ENCODE measurements around the gene PP2D1.
A peak's percentile ranks its signal among the peaks of the same experiment; 100 is the strongest.

PP2D1 gene, protein sequence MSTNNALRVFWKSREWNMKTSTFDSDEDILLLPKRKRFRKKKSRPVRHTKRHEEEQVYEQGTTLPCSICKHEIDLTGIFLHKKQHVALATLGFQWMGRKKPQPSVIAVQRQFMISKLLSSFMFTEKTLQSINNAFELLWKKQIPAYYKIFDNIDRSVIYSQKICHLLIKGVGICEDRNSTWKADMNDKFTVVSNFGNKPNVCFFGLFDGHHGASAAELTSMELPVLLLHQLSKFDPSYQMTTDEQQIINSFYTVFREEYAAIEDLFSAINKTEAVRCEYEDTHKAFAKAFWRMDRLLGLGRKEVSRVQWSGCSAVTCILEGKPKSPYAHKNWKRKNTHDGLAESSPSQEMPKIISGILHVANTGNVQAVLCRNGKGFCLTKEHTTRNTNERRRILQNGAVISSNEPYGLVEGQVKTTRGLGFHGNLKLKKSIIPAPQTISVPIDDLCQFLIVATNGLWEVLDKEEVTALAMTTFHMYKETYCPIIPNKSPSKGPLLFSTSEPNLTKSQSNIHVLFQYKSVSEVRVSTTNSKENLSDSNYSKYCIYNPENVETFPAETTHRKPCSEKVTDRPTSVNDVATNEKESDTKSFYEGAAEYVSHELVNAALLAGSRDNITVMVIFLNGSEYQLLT

DNA sequence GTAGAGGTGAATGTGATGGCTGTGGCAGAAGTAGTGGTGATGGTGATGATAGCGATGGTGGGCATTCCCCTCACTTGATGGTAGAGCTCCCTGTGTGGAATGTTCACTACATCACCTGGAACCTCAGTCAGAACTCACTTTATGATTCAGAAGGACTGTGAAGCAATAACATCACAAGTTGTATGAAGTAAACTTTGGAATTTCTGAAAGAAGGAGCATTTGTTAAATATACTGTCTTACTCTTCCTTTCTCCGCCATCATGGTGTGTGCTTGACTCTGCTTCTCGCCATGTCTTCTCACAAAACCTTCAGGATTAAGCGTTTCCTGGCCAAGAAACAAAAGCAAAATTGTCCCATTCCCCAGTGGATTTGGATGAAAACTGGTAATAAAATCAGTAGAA, at the start of gene PP2D1:
TSS of gene PP2D1 (minus strand) at position 101 of the 400 bp plus-strand sequence. CDS start 192 bp downstream, outside the sequence.
- CTCF ChIA-PET: no interaction called here
- no peak for DNase-seq
- H3K27me3 Mint-ChIP-seq: no peaks in the 10 kb centered on the region
- no peaks in the 10 kb centered on the region for H3K9me3 Mint-ChIP-seq
- H3K4me1 Mint-ChIP-seq: no peaks in the 10 kb centered on the region
- H3K27ac Mint-ChIP-seq: no peak within 1 kb of the TSS
- no peaks in the 10 kb centered on the region for H3K36me3 Mint-ChIP-seq
- H3K4me3 Mint-ChIP-seq: no peak within 1 kb of the TSS

DNA sequence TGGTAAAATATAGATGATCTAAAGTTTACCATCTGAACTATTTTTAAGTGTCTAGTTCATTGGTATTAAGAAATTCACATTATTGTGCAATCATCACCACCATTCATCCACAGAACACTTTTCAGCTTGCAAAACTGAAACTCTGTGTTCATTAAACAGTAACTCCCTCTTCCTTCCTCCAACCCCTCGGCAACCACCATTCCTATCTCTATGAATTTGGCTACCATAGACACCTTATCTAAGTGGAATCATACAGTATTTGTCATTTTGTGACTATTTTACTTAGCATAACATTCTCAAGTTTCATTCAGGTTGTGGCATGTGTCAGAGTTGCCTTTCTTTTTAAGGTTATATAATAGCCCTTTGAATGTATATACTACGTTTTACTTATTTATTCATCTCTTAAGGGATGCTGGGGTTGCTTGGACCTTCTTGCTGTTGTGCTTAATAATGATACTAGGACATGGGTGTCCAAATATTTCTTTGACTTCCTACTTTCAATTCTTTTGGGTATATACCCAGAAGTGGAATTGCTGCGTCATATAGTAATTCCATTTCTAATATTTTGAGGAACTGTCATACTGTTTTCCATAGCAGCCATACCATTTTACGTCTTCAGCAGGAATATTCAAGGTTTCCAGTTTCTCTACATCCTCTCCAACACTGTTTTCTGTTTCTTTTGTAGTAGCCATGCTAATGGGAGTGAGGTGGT, 49.1 kb upstream of the PP2D1 start:
- H3K27ac Mint-ChIP-seq: peak overlapping the region; percentile 11
- no peak overlapping the region for H3K4me3 Mint-ChIP-seq
- CTCF ChIA-PET: no interaction called here
- H3K27me3 Mint-ChIP-seq: no peaks in the 10 kb centered on the region
- H3K9me3 Mint-ChIP-seq: peaks cover 4% of the 10 kb centered on the region
- no peak for DNase-seq
- peaks cover 46% of the 10 kb centered on the region for H3K4me1 Mint-ChIP-seq
- H3K36me3 Mint-ChIP-seq: peaks cover 32% of the 10 kb centered on the region

DNA sequence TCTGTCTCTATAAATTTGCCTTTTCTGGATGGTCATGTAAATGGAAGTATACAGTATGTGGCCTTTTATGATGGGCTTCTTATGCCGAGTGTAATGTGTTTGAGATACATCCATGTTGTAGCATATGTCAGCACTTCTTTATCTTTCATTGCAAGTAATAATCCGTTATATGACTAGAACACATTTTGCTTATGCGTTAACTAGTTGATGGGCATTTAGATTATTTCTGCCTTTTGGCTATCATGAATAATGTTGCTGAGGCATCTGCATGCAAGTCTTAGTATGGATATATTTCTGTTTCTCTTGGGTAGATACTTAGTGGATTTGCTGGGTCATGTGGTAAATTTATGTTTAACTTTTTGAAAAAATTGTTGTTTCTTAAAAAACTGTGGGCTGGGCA, 47.9 kb upstream of the PP2D1 start:
- H3K36me3 Mint-ChIP-seq: peaks cover 26% of the 10 kb centered on the region
- no peak overlapping the region for H3K27ac Mint-ChIP-seq

DNA sequence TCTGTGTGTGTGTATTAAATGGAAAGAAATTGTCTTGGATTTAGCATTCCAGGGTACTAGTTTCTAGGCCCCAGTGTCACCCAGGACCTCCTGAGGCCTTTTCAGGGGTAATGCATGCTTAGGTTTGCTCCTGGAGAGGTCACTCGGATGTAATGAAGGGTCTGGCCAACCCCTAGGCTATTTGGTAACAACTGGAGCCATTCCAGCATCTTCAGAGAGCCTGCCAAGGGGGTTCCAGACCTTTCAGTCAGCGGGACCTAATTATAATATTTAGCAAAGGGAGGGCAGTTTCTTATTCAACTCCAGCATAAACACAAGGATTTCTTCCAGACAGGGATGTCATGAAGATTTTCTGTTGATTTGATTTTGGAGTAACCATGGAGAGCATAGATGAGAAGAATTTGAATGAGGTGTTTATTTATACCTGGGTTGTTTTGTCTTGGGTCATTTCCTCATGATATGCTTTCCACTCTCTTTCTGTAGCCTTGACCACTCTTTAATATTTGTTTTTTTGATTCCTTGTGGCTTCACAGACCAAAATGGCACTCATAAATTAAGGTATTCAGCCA, 45.6 kb upstream of the PP2D1 start:
- Mint-ChIP-seq H3K4me3 (no peak overlapping the region), H3K36me3 (peaks cover 19% of the 10 kb centered on the region), H3K4me1 (peaks cover 37% of the 10 kb centered on the region), H3K9me3 (peaks cover 4% of the 10 kb centered on the region), H3K27ac (no peak overlapping the region), H3K27me3 (no peaks in the 10 kb centered on the region)
- no peak for DNase-seq
- CTCF ChIA-PET: interaction anchor here (0.7 to 1.1 kb wide), 3 partner anchors 11 to 72 kb away, joined by 3 read pairs; no protein-coding TSS in a partner anchor

More for the DNA sequence above, 47.9 kb upstream of the PP2D1 start:
- peaks cover 43% of the 10 kb centered on the region for H3K4me1 Mint-ChIP-seq
- CTCF ChIA-PET: no interaction called here
- DNase-seq: no peak
- H3K27me3 Mint-ChIP-seq: no peaks in the 10 kb centered on the region
- peaks cover 4% of the 10 kb centered on the region for H3K9me3 Mint-ChIP-seq
- no peak overlapping the region for H3K4me3 Mint-ChIP-seq

DNA sequence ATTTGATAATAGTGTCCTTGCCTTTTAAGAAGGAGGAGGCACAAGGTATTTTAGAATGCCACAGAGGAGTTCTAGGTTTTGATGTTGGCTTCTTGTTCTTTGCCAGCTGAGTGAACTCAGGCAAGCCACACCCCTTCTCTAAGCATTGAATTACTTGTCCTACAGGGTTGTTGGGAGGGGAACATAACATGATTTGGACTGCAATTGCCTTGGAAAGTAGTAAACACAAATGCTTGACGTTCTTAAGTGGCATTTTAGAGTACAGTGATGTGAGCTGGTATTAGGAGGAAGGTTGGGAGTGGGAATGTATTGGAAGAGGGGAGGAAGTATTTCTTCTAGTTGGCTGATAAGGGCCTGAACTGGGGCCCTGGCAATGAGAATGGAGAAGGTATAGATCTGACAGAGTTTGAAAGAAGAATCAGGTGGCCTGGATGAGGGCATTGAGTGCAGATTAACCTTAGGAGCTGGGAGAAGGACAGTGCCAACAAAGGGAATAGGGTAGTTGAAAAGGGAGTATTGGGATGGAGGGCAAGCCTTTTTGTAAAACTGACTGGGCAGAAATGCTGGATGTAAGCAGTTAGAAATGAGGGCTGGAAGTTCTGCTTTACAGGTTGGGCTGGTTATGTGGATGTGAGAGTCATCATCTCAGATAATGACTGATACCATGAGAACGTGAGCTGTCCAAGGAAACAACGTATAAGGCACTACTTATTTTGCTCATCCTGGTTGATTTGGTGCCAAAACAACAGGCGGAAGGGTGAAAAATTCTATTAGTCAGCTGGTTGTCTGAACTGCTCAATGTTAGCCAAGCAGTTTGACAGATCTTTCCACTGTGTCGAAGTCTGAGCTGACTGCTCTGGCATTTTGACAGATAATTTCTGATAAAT, 44.9 kb upstream of the PP2D1 start:
- no peak for DNase-seq
- CTCF ChIA-PET: interaction anchor here (0.7 to 1.1 kb wide), 3 partner anchors 12 to 72 kb away, joined by 3 read pairs; no protein-coding TSS in a partner anchor

DNA sequence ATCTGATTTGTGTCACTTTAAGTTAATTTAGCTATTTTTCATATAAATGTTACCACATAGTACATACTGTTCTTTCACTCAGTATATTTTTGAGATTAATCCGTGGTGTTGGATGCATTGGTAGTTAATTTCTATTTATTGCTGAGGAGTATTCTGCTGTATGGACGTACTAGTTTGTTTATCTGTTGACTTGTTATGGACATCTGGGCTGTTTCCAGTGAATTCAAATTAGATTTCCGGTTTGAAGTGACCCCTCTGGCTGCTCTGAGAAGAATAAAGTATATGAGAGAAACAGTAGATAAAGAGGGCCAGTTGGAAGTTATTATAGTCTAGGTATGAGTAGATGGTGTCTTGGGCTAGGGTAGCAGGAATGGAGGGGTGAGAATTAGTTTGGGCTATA, 43.8 kb upstream of the PP2D1 start:
- CTCF ChIA-PET: no interaction called here

More for the DNA sequence above, 44.9 kb upstream of the PP2D1 start:
- Mint-ChIP-seq H3K36me3 (peaks cover 15% of the 10 kb centered on the region), H3K27me3 (no peaks in the 10 kb centered on the region), H3K9me3 (peaks cover 4% of the 10 kb centered on the region), H3K27ac (no peak overlapping the region), H3K4me1 (peaks cover 38% of the 10 kb centered on the region), H3K4me3 (no peak overlapping the region)

DNA sequence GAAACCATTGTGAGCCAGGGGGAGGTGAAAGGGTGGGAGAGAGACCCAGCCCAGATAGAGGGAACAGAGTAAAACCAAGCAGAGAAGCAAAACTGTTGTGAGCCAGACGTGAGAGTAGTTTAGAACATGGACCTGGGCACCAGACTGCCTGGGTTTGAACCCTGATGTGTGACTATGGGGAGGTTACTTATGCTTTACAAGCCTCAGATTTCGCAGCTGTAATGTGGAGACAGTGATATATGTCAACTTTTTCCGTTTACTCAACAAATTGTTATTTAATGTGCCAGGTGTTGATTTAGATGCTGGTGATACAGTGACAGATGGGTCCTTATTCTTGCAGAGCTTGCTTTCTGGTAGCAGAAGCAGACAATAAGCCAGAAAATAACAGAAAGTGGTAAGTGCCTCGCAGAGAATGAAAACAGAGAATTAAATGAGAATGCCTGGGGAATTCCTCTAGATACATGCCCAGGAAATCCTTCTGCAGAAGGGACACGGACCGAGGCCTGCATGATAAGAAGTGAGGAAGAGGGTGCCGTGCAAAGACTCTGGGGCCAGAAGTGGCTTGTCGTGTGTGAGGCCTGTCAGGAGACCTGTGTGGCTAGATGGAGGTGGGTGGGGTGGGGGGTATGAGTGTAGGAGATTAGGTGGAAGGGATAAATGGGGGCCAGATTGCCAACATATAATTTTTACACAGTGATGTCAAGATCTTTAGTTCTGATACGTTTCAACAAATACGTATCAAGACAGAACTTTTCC, 43.1 kb upstream of the PP2D1 start:
- H3K9me3 Mint-ChIP-seq: peaks cover 4% of the 10 kb centered on the region
- H3K27ac Mint-ChIP-seq: no peak overlapping the region
- CTCF ChIA-PET: no interaction called here
- H3K4me3 Mint-ChIP-seq: no peak overlapping the region
- no peak for DNase-seq
- H3K4me1 Mint-ChIP-seq: peaks cover 36% of the 10 kb centered on the region
- H3K27me3 Mint-ChIP-seq: no peaks in the 10 kb centered on the region
- peaks cover 12% of the 10 kb centered on the region for H3K36me3 Mint-ChIP-seq

More for the DNA sequence above, 43.8 kb upstream of the PP2D1 start:
- Mint-ChIP-seq H3K36me3 (peaks cover 14% of the 10 kb centered on the region), H3K27me3 (no peaks in the 10 kb centered on the region), H3K27ac (no peak overlapping the region), H3K9me3 (peaks cover 4% of the 10 kb centered on the region), H3K4me1 (peaks cover 40% of the 10 kb centered on the region), H3K4me3 (no peak overlapping the region)
- DNase-seq: no peak

DNA sequence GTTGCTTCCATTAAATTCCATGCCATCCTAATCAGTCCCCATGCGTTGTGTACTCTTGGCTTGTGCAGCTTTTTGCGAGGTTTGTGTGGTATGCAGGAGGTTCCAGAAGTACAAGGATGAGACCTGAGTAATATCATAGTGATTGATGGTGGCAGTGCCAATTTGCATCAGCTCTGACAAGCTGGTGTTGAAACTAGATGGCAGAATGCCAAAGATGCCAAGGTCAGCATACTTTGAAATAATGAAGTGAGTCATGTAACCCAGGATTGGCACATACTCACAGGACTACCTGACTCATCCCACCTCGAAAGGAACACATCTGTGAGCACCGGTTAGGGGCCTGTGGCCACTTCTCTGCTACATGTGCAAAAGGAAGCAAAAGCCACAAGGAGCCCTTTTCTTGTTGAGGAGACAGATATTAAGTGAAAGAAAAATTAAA, 42.5 kb upstream of the PP2D1 start:
- H3K9me3 Mint-ChIP-seq: no peaks in the 10 kb centered on the region
- CTCF ChIA-PET: no interaction called here
- H3K4me1 Mint-ChIP-seq: peaks cover 34% of the 10 kb centered on the region
- no peak overlapping the region for H3K27ac Mint-ChIP-seq
- H3K4me3 Mint-ChIP-seq: no peak overlapping the region
- H3K36me3 Mint-ChIP-seq: peaks cover 8% of the 10 kb centered on the region
- DNase-seq: peak; percentile 61
- no peaks in the 10 kb centered on the region for H3K27me3 Mint-ChIP-seq

DNA sequence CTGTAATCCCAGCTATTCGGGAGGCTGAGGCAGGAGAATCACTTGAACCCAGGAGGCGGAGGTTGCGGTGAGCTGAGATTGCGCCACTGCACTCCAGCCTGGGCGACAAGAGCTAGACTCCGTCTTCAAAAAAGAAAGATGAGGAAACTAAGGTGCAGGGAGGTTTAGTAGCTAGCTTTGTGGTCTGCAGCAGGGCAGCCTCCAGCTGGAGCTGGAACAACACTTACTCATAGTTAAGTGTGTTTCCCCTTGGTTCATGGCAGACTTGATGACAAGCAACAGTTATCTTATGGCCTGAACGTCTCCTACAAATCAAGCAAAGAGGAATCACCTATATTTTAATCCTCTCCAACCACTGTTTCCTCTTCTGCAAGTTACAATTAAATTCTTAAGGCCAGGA, 40.8 kb upstream of the PP2D1 start:
- Mint-ChIP-seq H3K4me1 (peaks cover 43% of the 10 kb centered on the region), H3K9me3 (no peaks in the 10 kb centered on the region), H3K36me3 (peaks cover 17% of the 10 kb centered on the region), H3K27me3 (no peaks in the 10 kb centered on the region), H3K27ac (no peak overlapping the region), H3K4me3 (no peak overlapping the region)
- no peak for DNase-seq
- CTCF ChIA-PET: interaction anchor here (1.4 kb wide), 1 partner anchor 9 kb away, joined by 3 read pairs; no protein-coding TSS in a partner anchor

DNA sequence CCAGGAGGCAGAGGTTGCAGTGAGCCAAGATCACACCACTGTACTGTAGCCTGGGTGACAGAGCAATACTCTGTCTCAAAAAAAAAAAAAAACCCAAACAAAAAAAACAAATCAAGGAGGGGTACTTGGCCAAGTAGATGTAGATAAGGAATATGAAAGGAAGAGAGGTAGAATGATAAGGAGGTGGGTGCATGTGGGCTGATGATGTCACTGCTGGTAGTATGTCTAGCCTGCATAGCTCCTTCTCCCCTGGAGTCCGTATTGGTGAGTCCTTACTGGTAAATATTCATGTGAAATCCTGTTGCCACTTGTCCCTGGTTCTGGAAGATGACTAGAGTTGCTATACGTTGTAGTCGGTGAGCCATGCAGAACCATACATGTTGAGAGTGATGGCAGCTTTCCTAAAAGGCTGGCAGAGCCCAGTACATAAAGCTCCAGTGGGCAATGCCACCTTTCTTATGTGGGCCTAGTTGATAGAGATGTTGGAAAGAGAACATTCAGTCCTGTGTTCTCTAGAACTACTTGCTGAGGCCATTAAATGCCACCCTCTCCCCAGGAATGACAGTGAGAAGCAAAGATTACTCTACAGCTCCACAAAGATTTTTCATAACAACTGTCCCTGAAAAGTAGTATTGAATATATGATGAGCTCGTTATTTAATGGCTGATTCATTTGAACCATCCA, 39.2 kb upstream of the PP2D1 start:
- H3K4me3 Mint-ChIP-seq: no peak overlapping the region

DNA sequence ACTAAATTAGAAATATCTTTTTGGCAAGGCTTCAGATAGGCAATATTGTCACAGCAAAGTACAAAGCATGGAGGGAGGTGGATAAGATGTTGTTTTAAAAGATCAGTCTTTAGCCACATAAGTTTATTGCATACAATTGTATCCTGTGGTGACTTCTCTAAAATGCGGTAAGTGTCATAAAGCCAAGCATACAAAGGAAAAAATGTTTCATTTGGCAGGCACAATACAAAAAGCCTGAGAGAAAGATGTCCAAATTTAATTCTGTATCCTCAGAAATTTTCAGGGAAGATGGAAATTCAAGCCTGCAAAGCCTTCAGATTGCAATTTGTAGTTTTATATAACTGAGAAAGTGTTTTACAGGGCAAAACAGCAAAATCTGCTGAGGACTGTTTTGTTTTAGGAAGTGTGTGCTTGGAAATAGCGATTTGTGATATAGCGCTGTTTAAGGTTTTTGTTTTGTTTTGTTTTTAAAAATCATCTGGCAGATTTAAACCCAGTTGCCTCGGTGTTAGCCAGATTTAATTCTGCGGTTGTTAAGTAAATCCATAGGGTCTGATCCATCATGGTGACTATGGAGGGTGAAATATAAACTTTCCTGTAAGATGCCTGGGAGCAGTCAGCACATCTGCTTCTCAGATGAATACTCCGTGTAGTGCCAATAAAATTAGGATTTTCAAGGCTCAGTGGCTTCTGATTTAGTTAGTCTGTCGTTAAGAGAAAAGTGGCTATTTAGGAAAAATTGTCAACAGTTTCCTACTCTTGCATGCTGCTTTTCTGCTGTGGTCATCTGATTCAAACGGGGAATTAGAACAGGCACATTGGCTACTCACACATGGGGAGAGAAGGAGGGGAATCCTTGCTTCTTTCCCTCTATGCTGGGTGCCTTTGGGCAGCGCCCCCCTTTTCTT, 36.2 kb upstream of the PP2D1 start:
- DNase-seq: no peak
- no peaks in the 10 kb centered on the region for H3K27me3 Mint-ChIP-seq
- no peak overlapping the region for H3K4me3 Mint-ChIP-seq
- no peak overlapping the region for H3K27ac Mint-ChIP-seq
- H3K9me3 Mint-ChIP-seq: no peaks in the 10 kb centered on the region
- peaks cover 78% of the 10 kb centered on the region for H3K4me1 Mint-ChIP-seq
- CTCF ChIA-PET: no interaction called here
- peaks cover 45% of the 10 kb centered on the region for H3K36me3 Mint-ChIP-seq

More for the DNA sequence above, 39.2 kb upstream of the PP2D1 start:
- Mint-ChIP-seq H3K9me3 (no peaks in the 10 kb centered on the region), H3K27me3 (no peaks in the 10 kb centered on the region), H3K4me1 (peaks cover 54% of the 10 kb centered on the region), H3K27ac (no peak overlapping the region), H3K36me3 (peaks cover 27% of the 10 kb centered on the region)
- CTCF ChIA-PET: interaction anchor here (0.6 to 1.3 kb wide), 2 partner anchors 9 to 28 kb away, joined by 3 to 4 read pairs; no protein-coding TSS in a partner anchor
- DNase-seq: no peak

Data from activated naive CD4-positive, alpha-beta T cell treated with anti-CD3 and anti-CD28 coated beads, Interleukin-2, amount 10 ng/mL, durations not matched to agents 7 days and 5 days (primary cell).